ENCODE results near the gene TOMM6. TPM values are rescaled to one million over a fixed set of nuclear protein-coding genes. Genes with fewer than 3 reads are reported as not detected.

TOMM6 gene
- total RNA-seq, 1 experiment from 2014 or later, result 239 TPM

DNA sequence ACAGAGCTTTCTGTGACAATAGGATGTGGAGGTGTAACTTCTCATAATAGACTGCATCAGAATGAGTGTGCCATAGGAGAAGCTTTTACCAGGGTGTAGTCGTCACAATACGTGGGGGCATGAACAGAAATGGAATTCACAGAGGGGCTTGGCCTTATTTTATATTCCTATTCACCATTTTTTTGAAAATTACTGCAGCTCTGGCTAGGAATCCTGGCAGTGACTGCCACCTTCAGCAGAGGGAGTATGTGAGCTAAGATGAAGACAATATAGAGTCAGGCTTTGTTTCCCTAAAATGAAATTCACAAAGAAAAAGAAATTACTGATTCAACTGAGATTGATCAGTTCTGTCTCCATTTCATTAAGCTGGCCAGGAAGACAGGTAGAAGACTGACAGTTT lies 13.9 kb downstream of the TOMM6 start:
- Histone ChIP-seq H3T11ph (ENCODE audit: low read length) (no peak overlapping the region), H3K4me2 (ENCODE audit: insufficient read depth, insufficient read length, low read length) (no peak overlapping the region), H3K4ac (ENCODE audit: low read depth, low read length) (no peak overlapping the region), H3K79me2 (ENCODE audit: insufficient read depth, low read length) (no peaks in the 10 kb centered on the region), H4K8ac (replicated peaks; ENCODE audit: insufficient read length, low read depth, low read length) (no peak overlapping the region), H4K5ac (ENCODE audit: insufficient read length, low read depth, low read length) (no peak overlapping the region), H2BK5ac (ENCODE audit: insufficient read length, low read length) (no peak overlapping the region), H2BK15ac (ENCODE audit: low read depth, low read length) (no peak overlapping the region), H4K91ac (ENCODE audit: insufficient read length, low read depth, low read length) (no peak overlapping the region), H3K23me2 (ENCODE audit: insufficient read length, low read depth, low read length, poor library complexity, severe bottlenecking) (no peaks in the 10 kb centered on the region), H2BK120ac (ENCODE audit: low read depth, low read length, poor library complexity, severe bottlenecking) (no peak overlapping the region), H2AFZ (ENCODE audit: low read length) (no peak overlapping the region), H3K9ac (ENCODE audit: extremely low read depth, insufficient read length, low read length) (no peak overlapping the region), H3K79me1 (ENCODE audit: insufficient read depth, low read depth, low read length, poor library complexity, severe bottlenecking) (no peaks in the 10 kb centered on the region), H4K20me1 (ENCODE audit: control insufficient read depth, insufficient read depth, insufficient read length) (no peaks in the 10 kb centered on the region), H3K14ac (ENCODE audit: insufficient read depth, low read length) (no peak overlapping the region), H3K9me3 (ENCODE audit: control insufficient read depth, low read depth, low read length) (no peaks in the 10 kb centered on the region), H2AK5ac (ENCODE audit: insufficient read length, low read length) (no peak overlapping the region), H3K18ac (ENCODE audit: insufficient read length, low read depth, low read length) (no peak overlapping the region), H3K27ac (ENCODE audit: insufficient read length, low read depth, low read length) (no peak overlapping the region), H3K56ac (ENCODE audit: insufficient read length, low read depth, low read length) (no peak overlapping the region), H2BK20ac (ENCODE audit: low read depth, low read length, poor library complexity, severe bottlenecking) (no peak overlapping the region), H3K27me3 (ENCODE audit: insufficient read depth, low read length) (no peaks in the 10 kb centered on the region), H3K4me1 (ENCODE audit: insufficient read depth, low read length) (no peaks in the 10 kb centered on the region), H2BK12ac (ENCODE audit: insufficient read length, low read depth, low read length) (no peak overlapping the region), H3K23ac (ENCODE audit: insufficient read length, low read depth, low read length) (no peak overlapping the region)
- TF ChIP-seq, protein P1, sequence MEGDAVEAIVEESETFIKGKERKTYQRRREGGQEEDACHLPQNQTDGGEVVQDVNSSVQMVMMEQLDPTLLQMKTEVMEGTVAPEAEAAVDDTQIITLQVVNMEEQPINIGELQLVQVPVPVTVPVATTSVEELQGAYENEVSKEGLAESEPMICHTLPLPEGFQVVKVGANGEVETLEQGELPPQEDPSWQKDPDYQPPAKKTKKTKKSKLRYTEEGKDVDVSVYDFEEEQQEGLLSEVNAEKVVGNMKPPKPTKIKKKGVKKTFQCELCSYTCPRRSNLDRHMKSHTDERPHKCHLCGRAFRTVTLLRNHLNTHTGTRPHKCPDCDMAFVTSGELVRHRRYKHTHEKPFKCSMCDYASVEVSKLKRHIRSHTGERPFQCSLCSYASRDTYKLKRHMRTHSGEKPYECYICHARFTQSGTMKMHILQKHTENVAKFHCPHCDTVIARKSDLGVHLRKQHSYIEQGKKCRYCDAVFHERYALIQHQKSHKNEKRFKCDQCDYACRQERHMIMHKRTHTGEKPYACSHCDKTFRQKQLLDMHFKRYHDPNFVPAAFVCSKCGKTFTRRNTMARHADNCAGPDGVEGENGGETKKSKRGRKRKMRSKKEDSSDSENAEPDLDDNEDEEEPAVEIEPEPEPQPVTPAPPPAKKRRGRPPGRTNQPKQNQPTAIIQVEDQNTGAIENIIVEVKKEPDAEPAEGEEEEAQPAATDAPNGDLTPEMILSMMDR (conservative IDR thresholded peaks at IDR 0.05), result peak; percentile 56
- DNase-seq, result no peak
- H3K27me3 Mint-ChIP-seq (ENCODE audit: low read depth), result no peaks in the 10 kb centered on the region
- H3K4me3 Mint-ChIP-seq, result no peak overlapping the region
- no CpG with 5 or more reads among the region's 2 CpGs for WGBS (ENCODE audit: extremely low coverage, insufficient read length, low lambda C conversion rate)
- no peaks in the 10 kb centered on the region for H3K4me1 Mint-ChIP-seq
- H3K9me3 Mint-ChIP-seq, result no peaks in the 10 kb centered on the region
- peaks cover 3 to 25% (median 19%) of the 10 kb centered on the region in 3 experiments; a peak in 6 of 7 replicates for H3K36me3 Mint-ChIP-seq (ENCODE audit: insufficient read depth in 1 of 3, low read depth in 3 of 3)
- H3K27ac Mint-ChIP-seq, result no peak overlapping the region
